HEK293T (cell line): Measurements from ENCODE around the gene ZBTB2.

Experiments used
- BHLHE40 ChIP-seq: fragments of 450-650 bp; IDR thresholded peaks from 2 replicates; pipeline ENCODE4 v1.6.1; 2016; ENCODE audit warnings: mild to moderate bottlenecking, moderate library complexity, borderline replicate concordance
- FOXA1 ChIP-seq: fragments of 450-650 bp; IDR thresholded peaks from 2 replicates; pipeline ENCODE4 v1.6.1; 2016; ENCODE audit warnings: mild to moderate bottlenecking
- FOXM1 ChIP-seq: fragments of 450-650 bp; IDR thresholded peaks from 2 replicates; pipeline ENCODE4 v1.6.1; 2017; ENCODE audit warnings: mild to moderate bottlenecking, borderline replicate concordance
- L3MBTL2 ChIP-seq: fragments of 450-650 bp; conservative IDR thresholded peaks from 2 replicates; pipeline ENCODE4 v1.6.1; 2016; ENCODE audit warnings: mild to moderate bottlenecking
- NFRKB ChIP-seq: fragments of 450-650 bp; IDR thresholded peaks from 2 replicates; pipeline ENCODE4 v1.6.1; 2016; ENCODE audit warnings: mild to moderate bottlenecking, moderate library complexity
- SP1 ChIP-seq: fragments of 450-650 bp; IDR thresholded peaks from 2 replicates; pipeline ENCODE4 v1.6.1; 2017
- ZNF384 ChIP-seq: fragments of 450-650 bp; IDR thresholded peaks from 2 replicates; pipeline ENCODE4 v1.6.1; 2016
- TF ChIP-seq, protein P1 (sequence below): fragments of 450-650 bp; IDR thresholded peaks from 2 replicates; pipeline ENCODE4 v1.6.1; 2016

DNA sequence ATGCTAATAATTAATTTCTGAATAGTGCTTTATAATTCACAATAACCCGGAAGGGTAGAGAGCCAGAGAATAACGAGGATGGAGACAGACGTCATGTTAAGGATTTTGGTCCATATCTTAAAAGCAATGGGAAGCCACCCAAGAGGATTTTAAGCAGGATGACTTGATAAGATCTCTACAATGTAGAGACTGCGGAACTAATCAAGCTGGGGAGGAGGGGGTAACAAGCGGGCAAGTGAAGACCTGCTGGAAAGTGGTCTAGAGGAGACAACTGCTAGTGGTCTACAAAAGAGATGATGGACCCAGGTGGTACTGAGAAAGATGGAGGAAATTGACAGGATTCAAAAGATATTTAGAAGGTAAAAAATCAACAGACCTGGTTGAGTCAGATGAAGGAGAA lies 7.2 kb downstream of the ZBTB2 start:
- TF ChIP-seq FOXM1 (no peak), NFRKB (no peak), L3MBTL2 (no peak), ZNF384 (no peak), SP1 (no peak), FOXA1 (no peak), BHLHE40 (no peak)
- TF ChIP-seq, protein P1, sequence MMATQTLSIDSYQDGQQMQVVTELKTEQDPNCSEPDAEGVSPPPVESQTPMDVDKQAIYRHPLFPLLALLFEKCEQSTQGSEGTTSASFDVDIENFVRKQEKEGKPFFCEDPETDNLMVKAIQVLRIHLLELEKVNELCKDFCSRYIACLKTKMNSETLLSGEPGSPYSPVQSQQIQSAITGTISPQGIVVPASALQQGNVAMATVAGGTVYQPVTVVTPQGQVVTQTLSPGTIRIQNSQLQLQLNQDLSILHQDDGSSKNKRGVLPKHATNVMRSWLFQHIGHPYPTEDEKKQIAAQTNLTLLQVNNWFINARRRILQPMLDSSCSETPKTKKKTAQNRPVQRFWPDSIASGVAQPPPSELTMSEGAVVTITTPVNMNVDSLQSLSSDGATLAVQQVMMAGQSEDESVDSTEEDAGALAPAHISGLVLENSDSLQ: no peak
